HEK293T (cell line): ENCODE results near the gene GPATCH3.

Experiments used
- BHLHE40 ChIP-seq: fragments of 450-650 bp; IDR thresholded peaks from 2 replicates; pipeline ENCODE4 v1.6.1; 2016; ENCODE audit warnings: mild to moderate bottlenecking, moderate library complexity, borderline replicate concordance
- CTBP1 ChIP-seq: fragments of 450-650 bp; IDR thresholded peaks from 2 replicates; pipeline ENCODE4 v1.6.1; 2016; ENCODE audit warnings: borderline replicate concordance
- ELF4 ChIP-seq: fragments of 450-650 bp; IDR thresholded peaks from 2 replicates; pipeline ENCODE4 v1.6.1; 2017; ENCODE audit warnings: antibody characterized with exemption
- FOXK2 ChIP-seq: fragments of 450-650 bp; IDR thresholded peaks from 2 replicates; pipeline ENCODE4 v1.6.1; 2016; ENCODE audit warnings: mild to moderate bottlenecking
- FOXM1 ChIP-seq: fragments of 450-650 bp; IDR thresholded peaks from 2 replicates; pipeline ENCODE4 v1.6.1; 2017; ENCODE audit warnings: mild to moderate bottlenecking, borderline replicate concordance
- LEF1 ChIP-seq: fragments of 450-650 bp; IDR thresholded peaks from 2 replicates; pipeline ENCODE4 v1.6.1; 2017; ENCODE audit warnings: mild to moderate bottlenecking, borderline replicate concordance
- NFRKB ChIP-seq: fragments of 450-650 bp; IDR thresholded peaks from 2 replicates; pipeline ENCODE4 v1.6.1; 2016; ENCODE audit warnings: mild to moderate bottlenecking, moderate library complexity
- SP1 ChIP-seq: fragments of 450-650 bp; IDR thresholded peaks from 2 replicates; pipeline ENCODE4 v1.6.1; 2017
- SUZ12 ChIP-seq: fragments of 450-650 bp; IDR thresholded peaks from 2 replicates; pipeline ENCODE4 v1.6.1; 2016; ENCODE audit warnings: mild to moderate bottlenecking
- TARDBP ChIP-seq: fragments of 450-650 bp; IDR thresholded peaks from 2 replicates; pipeline ENCODE4 v1.6.1; 2016
- TF ChIP-seq, protein P1 (sequence below): fragments of 450-650 bp; IDR thresholded peaks from 2 replicates; pipeline ENCODE4 v1.6.1; 2016

GRCh38 chr1:26844424-26845196 lies 55.7 kb downstream of the GPATCH3 start:
- TF ChIP-seq SP1 (no peak), BHLHE40 (no peak), SUZ12 (no peak), CTBP1 (no peak), LEF1 (no peak), ELF4 (no peak), NFRKB (no peak), FOXK2 (no peak), FOXM1 (no peak), TARDBP (no peak)
- TF ChIP-seq, protein P1, sequence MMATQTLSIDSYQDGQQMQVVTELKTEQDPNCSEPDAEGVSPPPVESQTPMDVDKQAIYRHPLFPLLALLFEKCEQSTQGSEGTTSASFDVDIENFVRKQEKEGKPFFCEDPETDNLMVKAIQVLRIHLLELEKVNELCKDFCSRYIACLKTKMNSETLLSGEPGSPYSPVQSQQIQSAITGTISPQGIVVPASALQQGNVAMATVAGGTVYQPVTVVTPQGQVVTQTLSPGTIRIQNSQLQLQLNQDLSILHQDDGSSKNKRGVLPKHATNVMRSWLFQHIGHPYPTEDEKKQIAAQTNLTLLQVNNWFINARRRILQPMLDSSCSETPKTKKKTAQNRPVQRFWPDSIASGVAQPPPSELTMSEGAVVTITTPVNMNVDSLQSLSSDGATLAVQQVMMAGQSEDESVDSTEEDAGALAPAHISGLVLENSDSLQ = no peak
